HG03432 (cell line): ENCODE results near the gene SLC39A3.

Experiments
- ATAC-seq: cut with Tn5 transposase; IDR thresholded peaks from one replicate; pipeline ENCODE4 v1.9.1; 2021; ENCODE audit warnings: mild to moderate bottlenecking, moderate library complexity; ENCODE audit not compliant: unreplicated experiment

The SLC39A3 gene

GRCh38 chr19:2768365-2769132, 28.7 kb upstream of the SLC39A3 start:
- ATAC-seq: no peak

- ATAC-seq: no peak
These were observed 27.9 kb upstream of the SLC39A3 start for GRCh38 chr19:2767688-2768087.

- no peak for ATAC-seq
These were observed 27.0 kb upstream of the SLC39A3 start for GRCh38 chr19:2766594-2767372.

GRCh38 chr19:2765376-2765775, 25.6 kb upstream of the SLC39A3 start:
- ATAC-seq: no peak

- ATAC-seq: no peak
These were observed 25.1 kb upstream of the SLC39A3 start for GRCh38 chr19:2764945-2765344.

- no peak for ATAC-seq
These were observed 23.9 kb upstream of the SLC39A3 start for GRCh38 chr19:2763687-2764086.

GRCh38 chr19:2762783-2763496, 23.1 kb upstream of the SLC39A3 start:
- ATAC-seq: no peak

- ATAC-seq: no peak
These were observed 22.3 kb upstream of the SLC39A3 start for GRCh38 chr19:2761876-2762782.

GRCh38 chr19:2761309-2761677, 21.5 kb upstream of the SLC39A3 start:
- ATAC-seq: no peak

GRCh38 chr19:2759965-2760364, 20.1 kb upstream of the SLC39A3 start:
- no peak for ATAC-seq

- no peak for ATAC-seq
These were observed 19.5 kb upstream of the SLC39A3 start for GRCh38 chr19:2759362-2759761.

- no peak for ATAC-seq
These were observed 18.9 kb upstream of the SLC39A3 start for GRCh38 chr19:2758601-2759313.

- no peak for ATAC-seq
These were observed 17.4 kb upstream of the SLC39A3 start for GRCh38 chr19:2756921-2757881.

GRCh38 chr19:2756477-2756876, 16.7 kb upstream of the SLC39A3 start:
- no peak for ATAC-seq

- no peak for ATAC-seq
These were observed 16.0 kb upstream of the SLC39A3 start for GRCh38 chr19:2755811-2756210.

- no peak for ATAC-seq
These were observed 15.6 kb upstream of the SLC39A3 start for GRCh38 chr19:2755448-2755705.

GRCh38 chr19:2754659-2755447, 15.0 kb upstream of the SLC39A3 start:
- no peak for ATAC-seq

GRCh38 chr19:2751438-2751830, 11.6 kb upstream of the SLC39A3 start:
- no peak for ATAC-seq
